Measurements from ENCODE around the gene USH2A. TPM values are rescaled to one million over a fixed set of nuclear protein-coding genes. Genes with fewer than 3 reads are reported as not detected.

Gene USH2A
- polyA plus RNA-seq, 1 of the 3 experiments (the other 2 are of a cell fraction): under 0.01 TPM

DNA sequence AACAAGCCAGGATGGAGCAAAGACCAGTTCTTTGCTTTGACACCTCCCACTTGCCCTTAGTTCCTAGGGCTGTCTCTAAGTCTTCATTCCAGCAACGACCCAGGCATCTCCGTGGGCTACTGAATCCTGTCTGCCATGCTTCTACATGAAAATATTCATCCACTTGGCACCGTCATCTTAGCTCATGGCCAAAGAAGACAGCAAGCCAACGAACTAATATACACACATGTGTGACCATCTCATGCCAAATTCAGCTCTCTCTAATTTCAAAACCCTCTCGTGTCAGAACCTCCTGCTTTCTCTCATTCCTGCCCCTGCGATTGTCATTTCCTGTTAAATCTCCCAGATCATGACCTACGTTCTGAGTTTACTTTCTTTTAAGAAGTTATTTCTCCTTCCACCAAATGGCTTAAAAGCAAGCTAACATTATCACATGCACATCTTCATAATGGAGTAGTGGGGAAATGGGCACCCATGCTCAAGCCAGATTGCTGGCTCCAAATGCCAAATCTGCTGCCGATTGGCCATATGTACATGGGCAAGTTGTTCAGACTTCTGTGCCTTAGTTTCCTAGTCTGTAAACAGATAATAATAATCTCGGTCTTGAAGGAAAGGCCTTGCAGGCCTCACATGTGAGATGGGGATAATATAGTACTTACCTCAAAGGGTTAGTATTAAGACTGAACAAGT, 373.4 kb downstream of the USH2A start (continued):
- TF ChIP-seq CTCF (IDR thresholded peaks at IDR 0.05): no peak
- TF ChIP-seq TCF12 (IDR thresholded peaks at IDR 0.05): no peak
- TF ChIP-seq RFX5 (IDR thresholded peaks at IDR 0.05; ENCODE audit: low read length): no peak
- TF ChIP-seq RCOR1 (IDR thresholded peaks at IDR 0.05; ENCODE audit: low read length): no peak
- no peak for TF ChIP-seq CHD2 (IDR thresholded peaks at IDR 0.05; ENCODE audit: low read length, partially characterized antibody)
- no peak for TF ChIP-seq TAF1 (IDR thresholded peaks at IDR 0.05; ENCODE audit: borderline replicate concordance, low read depth, low read length)
- no peak for TF ChIP-seq POLR2AphosphoS5 (IDR thresholded peaks at IDR 0.05; ENCODE audit: low read depth, low read length)
- no peak for TF ChIP-seq ELF1 (IDR thresholded peaks at IDR 0.05)
- TF ChIP-seq RAD21 (IDR thresholded peaks at IDR 0.05; ENCODE audit: low read length): no peak
- TF ChIP-seq EZH2phosphoT487 (IDR thresholded peaks at IDR 0.05; ENCODE audit: borderline replicate concordance, low read depth): no peak
- no peak for TF ChIP-seq YY1 (IDR thresholded peaks at IDR 0.05; ENCODE audit: low read depth)
- no peak for TF ChIP-seq NFIC (IDR thresholded peaks at IDR 0.05; ENCODE audit: borderline replicate concordance)
- TF ChIP-seq RXRA (IDR thresholded peaks at IDR 0.05; ENCODE audit: borderline replicate concordance, low read depth): no peak
- no peak for TF ChIP-seq FOSL2 (IDR thresholded peaks at IDR 0.05; ENCODE audit: borderline replicate concordance, low read depth)
- TF ChIP-seq TEAD4 (IDR thresholded peaks at IDR 0.05; ENCODE audit: borderline replicate concordance, insufficient read depth): no peak

GRCh38 chr1:216047811-216048572, 375.3 kb downstream of the USH2A start:
- H3K9me3 ChIP-seq: no peaks in the 10 kb centered on the region
- CTCF ChIA-PET: interaction anchor here (1.1 to 1.6 kb wide), 2 partner anchors 10 to 173 kb away, joined by 3 read pairs; no protein-coding TSS in a partner anchor
- no peaks in the 10 kb centered on the region for H3K4me1 ChIP-seq (ENCODE audit: control insufficient read depth in 1 of 2, insufficient read depth in 2 of 2, low read depth in 1 of 2, low read length in 1 of 2)
- H3K27ac ChIP-seq (ENCODE audit: low read depth in 2 of 2, low read length in 1 of 2): no peak overlapping the region
- H3K36me3 ChIP-seq (replicated peaks in 1 of 2; ENCODE audit: control insufficient read depth in 1 of 2, insufficient read depth in 2 of 2, low read length in 1 of 2): no peaks in the 10 kb centered on the region
- H3K79me2 ChIP-seq (ENCODE audit: insufficient read depth): no peaks in the 10 kb centered on the region
- WGBS (ENCODE audit: low lambda C conversion rate): 50% methylated on average over 3 of the region's 3 CpGs
- TF ChIP-seq, protein P1, sequence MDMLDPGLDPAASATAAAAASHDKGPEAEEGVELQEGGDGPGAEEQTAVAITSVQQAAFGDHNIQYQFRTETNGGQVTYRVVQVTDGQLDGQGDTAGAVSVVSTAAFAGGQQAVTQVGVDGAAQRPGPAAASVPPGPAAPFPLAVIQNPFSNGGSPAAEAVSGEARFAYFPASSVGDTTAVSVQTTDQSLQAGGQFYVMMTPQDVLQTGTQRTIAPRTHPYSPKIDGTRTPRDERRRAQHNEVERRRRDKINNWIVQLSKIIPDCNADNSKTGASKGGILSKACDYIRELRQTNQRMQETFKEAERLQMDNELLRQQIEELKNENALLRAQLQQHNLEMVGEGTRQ (IDR thresholded peaks at IDR 0.05; ENCODE audit: borderline replicate concordance, low read depth, low read length): no peak
- TF ChIP-seq REST (IDR thresholded peaks at IDR 0.05; ENCODE audit: low read depth, low read length): no peak
- TF ChIP-seq IRF3 (IDR thresholded peaks at IDR 0.05; ENCODE audit: low read depth, low read length): no peak
- TF ChIP-seq, protein P2, sequence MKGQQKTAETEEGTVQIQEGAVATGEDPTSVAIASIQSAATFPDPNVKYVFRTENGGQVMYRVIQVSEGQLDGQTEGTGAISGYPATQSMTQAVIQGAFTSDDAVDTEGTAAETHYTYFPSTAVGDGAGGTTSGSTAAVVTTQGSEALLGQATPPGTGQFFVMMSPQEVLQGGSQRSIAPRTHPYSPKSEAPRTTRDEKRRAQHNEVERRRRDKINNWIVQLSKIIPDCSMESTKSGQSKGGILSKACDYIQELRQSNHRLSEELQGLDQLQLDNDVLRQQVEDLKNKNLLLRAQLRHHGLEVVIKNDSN (IDR thresholded peaks at IDR 0.05; ENCODE audit: borderline replicate concordance, low read depth): no peak
- H3K27me3 ChIP-seq (ENCODE audit: insufficient read depth): no peaks in the 10 kb centered on the region
- H3K9ac ChIP-seq: no peak overlapping the region
- H3F3A ChIP-seq (replicated peaks; ENCODE audit: insufficient read depth): no peaks in the 10 kb centered on the region
- H4K20me1 ChIP-seq (ENCODE audit: insufficient read depth): no peaks in the 10 kb centered on the region
- no peak overlapping the region for H2AFZ ChIP-seq (ENCODE audit: low read depth)
- H3K4me3 ChIP-seq (ENCODE audit: low read depth in 2 of 2, low read length in 1 of 2): no peak overlapping the region
- DNase-seq: no peak
- no peak overlapping the region for H3K4me2 ChIP-seq
- POLR2A ChIA-PET: no interaction called here
- no peaks in the 10 kb centered on the region for H3K9me2 ChIP-seq
